ENCODE results near the gene DTWD2.
"Not testable (repeated sequence)": the region's sequence is repeated elsewhere in the genome, so short reads cannot be mapped to it uniquely, and the experiment has no call there.

The DTWD2 gene

DNA sequence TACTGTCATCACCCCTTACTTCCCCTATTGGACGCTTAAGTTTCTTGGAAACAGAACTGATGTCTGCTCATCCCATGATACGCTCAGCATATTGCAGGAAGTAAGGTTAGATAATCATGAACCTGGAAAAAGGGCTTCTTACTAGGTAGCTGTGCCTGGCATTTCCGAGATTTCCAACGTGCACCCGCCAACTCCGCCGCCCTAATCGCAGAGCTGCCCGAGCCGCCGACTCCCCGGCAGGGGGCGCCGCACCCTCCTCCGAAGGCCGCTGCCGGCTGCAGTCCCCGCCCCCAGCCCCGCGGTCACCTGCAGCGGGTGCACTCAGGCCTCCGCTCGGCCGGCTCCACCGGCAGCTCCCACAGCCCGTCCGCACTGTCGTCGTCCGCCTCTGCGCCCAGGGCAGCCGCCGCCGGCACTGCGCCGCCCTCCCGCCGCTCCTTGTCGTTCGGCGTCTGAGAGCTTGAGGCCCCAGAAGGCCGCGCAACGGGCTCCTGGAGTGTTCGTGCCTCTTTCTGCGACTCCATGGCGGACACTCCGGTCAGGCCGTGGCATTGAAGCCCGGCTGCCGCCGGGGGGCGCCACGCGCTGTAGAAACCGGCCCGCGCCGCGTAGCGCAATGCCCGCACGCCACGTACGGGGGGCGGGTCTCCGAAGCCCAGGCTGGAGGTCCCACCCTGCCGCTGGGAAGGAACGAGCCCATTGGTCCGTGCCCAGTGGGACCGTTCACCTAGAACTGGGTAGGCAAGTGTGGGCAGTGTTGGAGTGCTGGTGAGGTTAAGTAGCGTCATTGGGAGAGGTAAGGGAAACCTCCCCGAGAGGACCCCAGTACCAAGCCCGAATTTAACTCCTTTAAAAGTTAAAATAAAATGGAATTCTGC is at the start of gene DTWD2:
Gene DTWD2 (minus strand): TSS at position 560 of the 878 bp plus-strand sequence. CDS start 36 bp downstream, at position 524.
- DNase-seq (ENCODE audit: low read depth): peak; percentile 72

- DNase-seq (ENCODE audit: low read depth): no peak
Measured at GRCh38 chr5:119037496-119038215, 49.3 kb upstream of the DTWD2 start.

- no peak for DNase-seq (ENCODE audit: low read depth)
Measured at GRCh38 chr5:119036101-119036762, 47.9 kb upstream of the DTWD2 start.

DNA sequence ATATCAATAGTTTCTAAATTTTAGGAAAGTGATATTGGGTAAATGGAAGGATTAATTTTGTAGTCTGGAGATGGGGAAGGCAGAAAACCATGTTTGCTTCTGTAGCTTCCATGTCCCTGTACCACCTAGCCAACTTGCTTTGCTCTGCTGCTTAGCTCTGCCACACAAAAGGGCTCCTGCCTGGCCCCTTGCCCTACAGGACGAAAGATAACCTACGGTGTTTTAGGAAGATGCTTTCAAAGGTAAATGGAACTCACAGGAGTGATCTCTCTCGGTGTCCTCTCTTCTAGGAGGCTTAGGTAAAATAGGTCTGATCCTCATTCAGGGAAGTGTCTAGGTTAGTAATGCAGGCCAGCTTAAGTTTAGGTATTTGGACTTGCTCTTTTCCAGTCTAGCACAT is 44.8 kb upstream of the DTWD2 start:
- no peak for DNase-seq (ENCODE audit: low read depth)

DNA sequence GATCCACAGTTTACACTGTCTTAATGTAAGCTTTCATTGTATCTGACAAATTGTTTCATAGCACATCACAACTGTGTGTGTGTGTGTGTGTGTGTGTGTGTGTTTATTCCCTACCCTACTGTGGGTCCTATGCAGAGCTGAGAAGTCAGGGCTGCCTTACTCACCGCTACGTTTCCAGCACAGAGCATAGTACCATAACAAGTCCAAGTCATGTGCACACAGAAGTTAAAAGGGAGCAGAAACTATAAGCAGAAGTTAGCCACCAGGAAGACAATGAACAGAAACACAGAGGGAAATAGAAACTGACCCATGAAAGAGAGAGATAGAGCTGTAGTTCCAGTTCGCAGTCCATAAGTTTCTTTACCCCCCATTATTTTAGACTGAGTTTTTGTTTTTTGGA is 44.3 kb upstream of the DTWD2 start:
- DNase-seq (ENCODE audit: low read depth): no peak

- no peak for DNase-seq (ENCODE audit: low read depth)
Measured at GRCh38 chr5:119031905-119032304, 43.6 kb upstream of the DTWD2 start.

GRCh38 chr5:119031011-119031886 is 42.9 kb upstream of the DTWD2 start:
- DNase-seq (ENCODE audit: low read depth): no peak

- no peak for DNase-seq (ENCODE audit: low read depth)
Measured at GRCh38 chr5:119028575-119028974, 40.2 kb upstream of the DTWD2 start.

DNA sequence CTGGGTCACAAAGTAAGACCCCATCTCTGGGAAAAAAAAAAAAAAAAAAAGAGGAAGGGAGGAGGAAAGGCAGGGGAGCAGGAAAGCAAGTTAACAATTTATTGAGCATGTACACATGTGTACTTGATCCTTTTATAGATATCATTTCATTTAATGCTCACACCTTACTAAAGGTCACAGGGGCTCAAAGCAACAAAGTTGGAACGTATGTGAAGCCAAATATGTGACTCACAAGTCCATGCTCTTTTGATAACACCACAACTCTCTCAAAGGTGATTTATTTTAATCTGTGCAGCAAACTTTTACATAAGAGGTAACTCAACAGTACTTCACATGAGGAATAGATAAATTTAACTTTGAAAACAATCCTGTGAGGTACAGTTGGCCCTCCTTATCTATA is 34.4 kb upstream of the DTWD2 start:
- DNase-seq (ENCODE audit: low read depth): no peak

DNA sequence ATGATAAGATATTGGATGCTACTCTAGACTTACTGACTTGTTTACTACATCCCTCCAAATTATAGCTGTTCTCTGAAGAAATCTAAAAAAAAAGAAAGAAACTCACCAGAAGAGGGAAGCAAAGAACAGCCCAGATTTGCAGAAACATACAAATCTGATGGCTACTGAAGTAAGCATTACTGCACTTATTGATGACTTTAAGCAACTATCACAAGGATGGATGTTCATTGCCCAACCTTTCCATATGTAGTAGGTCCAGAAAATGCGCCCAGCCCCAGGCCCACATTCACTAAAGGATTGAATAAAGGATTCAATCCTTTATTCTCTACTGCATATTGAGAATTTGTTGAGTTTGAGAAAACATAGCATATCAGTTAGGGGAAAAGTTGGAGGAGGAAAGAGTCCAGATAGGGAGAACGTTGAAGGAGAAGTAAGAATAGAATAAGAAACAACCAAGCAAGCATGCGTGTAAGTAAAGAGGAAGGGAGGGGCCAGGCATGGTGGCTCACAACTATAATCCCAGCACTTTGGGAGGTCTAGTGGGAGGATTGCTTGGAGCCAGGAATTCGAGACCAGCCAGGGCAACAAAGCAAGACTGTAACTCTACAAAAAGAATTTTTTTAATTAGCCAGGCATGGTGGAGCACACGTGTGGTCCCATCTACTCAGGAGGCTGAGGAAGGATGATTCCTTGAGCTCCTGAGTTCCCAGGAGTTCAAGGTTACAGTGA is 33.8 kb upstream of the DTWD2 start:
- no peak for DNase-seq (ENCODE audit: low read depth)

GRCh38 chr5:119021149-119021732 is 32.9 kb upstream of the DTWD2 start:
- DNase-seq (ENCODE audit: low read depth): no peak

DNA sequence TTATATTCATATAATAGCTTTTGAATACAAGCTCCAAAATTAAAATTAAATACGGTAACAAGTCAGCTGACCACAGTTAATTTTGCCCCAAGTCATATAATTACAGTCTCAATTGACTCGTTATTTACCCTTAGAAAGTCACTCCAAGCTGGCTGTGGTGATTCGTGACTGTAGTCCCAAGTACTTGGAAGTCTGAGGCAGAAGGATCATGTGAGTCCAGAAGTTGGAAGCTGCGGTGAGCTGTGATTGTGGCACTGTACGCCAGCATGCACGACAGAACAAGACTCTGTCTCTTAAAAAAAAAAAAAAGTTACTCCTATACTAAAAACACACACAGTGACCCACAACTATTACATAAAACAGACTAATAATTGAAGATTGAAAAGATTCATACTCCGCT is 31.6 kb upstream of the DTWD2 start:
- no peak for DNase-seq (ENCODE audit: low read depth)

DNA sequence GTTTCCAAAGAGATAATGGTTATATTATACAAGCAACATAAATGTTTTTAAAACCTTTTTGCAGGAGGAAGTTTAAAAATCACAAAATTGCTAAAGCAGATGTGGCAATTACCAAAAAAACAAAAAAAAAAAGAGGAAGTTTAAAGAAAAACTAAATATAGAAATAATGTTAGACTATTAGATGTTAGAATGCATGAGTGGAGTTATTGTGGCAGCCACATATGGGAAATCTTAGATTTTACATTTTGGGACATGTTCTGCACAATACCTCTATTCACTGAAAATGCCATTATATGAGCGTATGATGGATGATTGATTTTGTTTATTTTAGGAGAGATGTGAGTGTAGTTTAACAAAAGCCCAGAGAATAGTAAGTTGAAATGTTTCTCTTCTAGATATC is 31.2 kb upstream of the DTWD2 start:
- no peak for DNase-seq (ENCODE audit: low read depth)

GRCh38 chr5:119017994-119018393 is 29.6 kb upstream of the DTWD2 start:
- no peak for DNase-seq (ENCODE audit: low read depth)

- no peak for DNase-seq (ENCODE audit: low read depth)
Measured at GRCh38 chr5:119016125-119016774, 27.9 kb upstream of the DTWD2 start.

DNA sequence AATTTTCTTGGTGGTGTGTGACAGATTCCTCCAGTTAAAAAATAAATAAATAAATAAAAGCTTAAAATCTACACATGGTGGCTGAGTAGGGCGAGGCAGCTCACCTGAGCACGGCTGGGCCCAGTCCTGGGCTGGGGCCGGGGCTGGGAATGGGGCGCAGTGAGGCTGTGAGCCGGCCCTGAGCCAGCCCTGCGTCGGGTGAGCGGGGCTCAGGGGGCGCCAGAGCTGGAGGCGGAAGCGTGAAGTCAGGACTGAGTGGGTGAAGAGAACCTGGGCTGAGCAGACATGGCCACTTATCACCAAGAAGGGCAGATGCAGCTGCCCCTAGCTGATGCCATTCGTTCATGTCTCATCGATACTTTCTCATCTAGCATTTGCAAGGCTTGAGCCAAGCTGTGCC is 22.8 kb upstream of the DTWD2 start:
- DNase-seq (ENCODE audit: low read depth): no peak

DNA sequence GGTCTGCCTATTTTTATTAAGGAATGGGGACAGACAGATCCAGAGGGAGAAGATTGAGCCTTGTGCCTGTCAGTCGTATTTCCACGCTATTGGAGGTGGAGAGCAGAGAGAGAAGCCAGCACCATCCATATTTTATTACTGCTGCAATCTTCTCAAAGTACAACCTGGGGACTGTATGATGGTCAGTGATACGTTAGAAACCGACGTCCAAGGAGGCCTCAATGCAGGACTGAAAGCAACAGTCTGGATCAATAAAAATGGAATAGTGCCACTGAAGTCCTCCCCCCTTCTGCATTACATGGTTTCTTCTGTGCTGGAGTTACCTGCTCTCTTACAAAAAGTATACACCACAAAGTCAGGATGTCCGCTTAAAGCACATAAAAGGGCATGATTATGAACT is 21.9 kb upstream of the DTWD2 start:
- DNase-seq (ENCODE audit: low read depth): no peak

- DNase-seq (ENCODE audit: low read depth): no peak
Measured at GRCh38 chr5:119009131-119009530, 20.8 kb upstream of the DTWD2 start.

DNA sequence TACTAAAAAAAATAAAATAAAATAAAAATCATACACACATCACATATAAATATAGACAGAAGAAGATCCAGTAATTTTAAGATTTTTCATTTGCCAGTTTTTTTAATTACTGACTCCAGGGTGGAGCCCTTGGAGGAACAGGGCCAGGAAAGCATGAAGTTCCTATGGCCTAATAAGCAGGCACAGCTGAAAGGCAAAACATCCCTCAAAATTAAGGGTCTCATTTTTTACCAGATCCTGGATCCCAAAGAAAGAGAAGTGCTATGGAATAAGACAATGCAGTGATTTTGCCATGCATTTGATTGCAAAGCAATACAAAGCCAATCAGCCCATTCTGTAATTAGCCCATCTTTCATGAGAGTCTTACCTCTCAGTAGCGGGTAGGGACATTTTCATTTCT is 11.3 kb upstream of the DTWD2 start:
- no peak for DNase-seq (ENCODE audit: low read depth)

DNA sequence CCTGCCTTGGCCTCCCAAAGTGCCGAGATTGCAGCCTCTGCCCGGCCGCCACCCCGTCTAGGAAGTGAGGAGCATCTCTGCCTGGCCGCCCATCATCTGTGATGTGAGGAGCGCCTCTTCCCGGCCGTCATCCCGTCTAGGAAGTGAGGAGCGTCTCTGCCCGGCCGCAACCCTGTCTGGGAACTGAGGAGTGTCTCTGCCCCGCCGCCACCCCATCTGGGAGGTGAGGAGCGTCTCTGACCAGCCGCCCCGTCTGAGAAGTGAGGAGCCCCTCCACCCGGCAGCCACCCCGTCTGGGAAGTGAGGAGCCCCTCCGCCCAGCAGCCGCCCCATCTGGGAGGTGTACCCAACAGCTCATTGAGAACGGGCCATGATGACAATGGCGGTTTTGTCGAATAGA is 10.5 kb upstream of the DTWD2 start:
- not testable (repeated sequence) for DNase-seq (ENCODE audit: low read depth)
